GM23248 (cell line): ENCODE results near the gene WDR49. TPM values are rescaled to one million over a fixed set of nuclear protein-coding genes. Genes with fewer than 3 reads are reported as not detected.

Experiments
- DNase-seq: peaks from one replicate; pipeline ENCODE4 v3.0.0-alpha.2; 2015
- H2AFZ ChIP-seq: fragments of 200-600 bp; sonication (generic); 2 replicates; pipeline ENCODE4 v1.6.1; 2016; ENCODE audit warnings: antibody characterized with exemption
- H3F3A ChIP-seq: fragments of 200-600 bp; sonication (generic); 2 replicates; pipeline ENCODE4 v1.6.1; 2016; ENCODE audit warnings: mild to moderate bottlenecking, antibody characterized with exemption, mixed run types; ENCODE audit not compliant: insufficient read depth
- H3K27ac ChIP-seq: fragments of 200-600 bp; sonication (generic); 2 replicates; pipeline ENCODE4 v1.5.1; 2016; ENCODE audit warnings: mild to moderate bottlenecking
- H3K27me3 ChIP-seq: fragments of 200-600 bp; sonication (generic); replicated peaks from 2 replicates; pipeline ENCODE4 v1.6.1; 2016; ENCODE audit warnings: mild to moderate bottlenecking; ENCODE audit not compliant: insufficient read depth
- H3K36me3 ChIP-seq: fragments of 200-600 bp; sonication (generic); 2 replicates; pipeline ENCODE4 v1.6.1; 2016; ENCODE audit warnings: low read depth, mild to moderate bottlenecking
- H3K4me1 ChIP-seq: fragments of 200-600 bp; sonication (generic); 2 replicates; pipeline ENCODE4 v1.6.1; 2016; ENCODE audit warnings: mild to moderate bottlenecking; ENCODE audit not compliant: insufficient read depth
- H3K4me2 ChIP-seq: fragments of 200-600 bp; sonication (generic); one replicate; pipeline ENCODE4 v1.6.1; 2016; ENCODE audit warnings: mild to moderate bottlenecking; ENCODE audit not compliant: unreplicated experiment
- H3K4me3 ChIP-seq: fragments of 200-600 bp; sonication (generic); 2 replicates; pipeline ENCODE4 v1.5.1; 2016; ENCODE audit warnings: mild to moderate bottlenecking
- H3K79me2 ChIP-seq: fragments of 200-600 bp; sonication (generic); 2 replicates; pipeline ENCODE4 v1.6.1; 2016; ENCODE audit warnings: mild to moderate bottlenecking; ENCODE audit not compliant: insufficient read depth
- H3K9ac ChIP-seq: fragments of 200-600 bp; sonication (generic); 2 replicates; pipeline ENCODE4 v1.6.1; 2016; ENCODE audit warnings: mild to moderate bottlenecking
- H3K9me2 ChIP-seq: fragments of 200-600 bp; sonication (generic); 2 replicates; pipeline ENCODE4 v1.6.1; 2016; ENCODE audit warnings: mixed run types, mild to moderate bottlenecking, moderate library complexity; ENCODE audit not compliant: insufficient read depth
- H3K9me3 ChIP-seq: fragments of 200-600 bp; sonication (generic); one replicate; pipeline ENCODE4 v1.6.1; 2017; ENCODE audit warnings: low read depth
- H4K20me1 ChIP-seq: fragments of 200-600 bp; sonication (generic); 2 replicates; pipeline ENCODE4 v1.6.0; 2016; ENCODE audit not compliant: insufficient read depth
- EZH2 ChIP-seq: fragments of 200-600 bp; sonication (generic); IDR thresholded peaks from 2 replicates; pipeline ENCODE4 v1.6.1; 2018; ENCODE audit warnings: antibody characterized with exemption, mild to moderate bottlenecking; ENCODE audit not compliant: insufficient read depth, poor library complexity, severe bottlenecking
- EZH2phosphoT487 ChIP-seq: fragments of 200-600 bp; sonication (generic); IDR thresholded peaks from 2 replicates; pipeline ENCODE4 v1.6.1; 2018; ENCODE audit warnings: antibody characterized with exemption, moderate library complexity, mild to moderate bottlenecking, low read depth; ENCODE audit not compliant: insufficient read depth
- WGBS, 2 experiments: methylation state at CpG; one replicate each; pipeline ENCODE4 v1.1.6; 2015 to 2017; ENCODE audit warnings: low lambda C conversion rate in 2 of 2, low coverage in 1 of 2; ENCODE audit errors: missing lambda C conversion rate in 2 of 2; 5-methylcytosine and 5-hydroxymethylcytosine counted together
- in situ Hi-C: fragments of 300-500 bp; cut with MboI; formaldehyde crosslinking; loops from 2 replicates; pipeline ENCODE4 v1.15.0; 2020
- polyA plus RNA-seq: library from polyadenylated mRNA; unstranded; fragments of >200 nt; fragmentation: Nextera tagmentation; extraction: Ambion mirVana; gene quantifications from 2 replicates; pipeline ENCODE4 v1.2.1, GENCODE V29; 2016
- total RNA-seq: library from RNA; depleted of rRNA; stranded (reverse); fragments of >200 nt; shearing (Covaris generic); gene quantifications from 2 replicates; pipeline ENCODE4 v1.2.3, GENCODE V29; 2014

The WDR49 gene
- total and polyA plus RNA-seq, 2 experiments from 2014 or later = not detected

GRCh38 chr3:167480748-167481147 is 173.0 kb downstream of the WDR49 start:
- H4K20me1 ChIP-seq = no peaks in the 10 kb centered on the region
- DNase-seq = no peak
- no peak overlapping the region for H2AFZ ChIP-seq
- no peaks in the 10 kb centered on the region for H3K36me3 ChIP-seq
- no peaks in the 10 kb centered on the region for H3K9me3 ChIP-seq
- H3K4me3 ChIP-seq = no peak overlapping the region
- TF ChIP-seq EZH2 (no peak), EZH2phosphoT487 (no peak)
- no peak overlapping the region for H3K4me2 ChIP-seq
- 46 to 48% methylated on average over 2 of the region's 2 CpGs for WGBS, 2 experiments
- in situ Hi-C loops = no loop called here
- H3K27ac ChIP-seq = no peak overlapping the region
- H3K4me1 ChIP-seq = no peaks in the 10 kb centered on the region
- H3K9ac ChIP-seq = no peak overlapping the region
- H3F3A ChIP-seq = no peaks in the 10 kb centered on the region
- H3K79me2 ChIP-seq = no peaks in the 10 kb centered on the region
- H3K9me2 ChIP-seq = no peaks in the 10 kb centered on the region
- no peaks in the 10 kb centered on the region for H3K27me3 ChIP-seq

DNA sequence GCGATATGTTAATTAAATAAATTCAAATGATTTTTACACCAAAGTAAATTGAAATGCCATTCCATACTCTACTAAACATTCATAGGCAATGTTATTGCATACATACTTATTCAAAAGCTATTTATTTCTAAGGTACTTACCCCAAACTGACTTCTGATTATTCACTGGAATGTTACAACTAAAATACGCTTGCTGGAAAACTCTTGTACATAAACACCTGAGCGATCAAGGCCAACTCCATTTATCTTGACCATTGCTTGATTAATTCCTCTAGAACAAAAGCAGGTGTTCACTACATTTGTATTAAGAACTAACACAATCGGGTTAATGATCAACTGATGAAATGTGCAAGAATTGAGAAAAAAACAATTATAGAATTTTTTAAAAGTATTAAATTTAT is 179.9 kb downstream of the WDR49 start, which contains the start of gene SERPINI2:
Gene SERPINI2 (minus strand): TSS at position 180 of the 400 bp plus-strand sequence. CDS start 2,208 bp downstream, outside the sequence.
- 37 to 43% methylated on average over 4 of the region's 4 CpGs for WGBS, 2 experiments
- Histone ChIP-seq H3K4me2 (no peak within 1 kb of the TSS), H2AFZ (no peak within 1 kb of the TSS), H3F3A (no peaks in the 10 kb centered on the region), H4K20me1 (no peaks in the 10 kb centered on the region), H3K27me3 (no peaks in the 10 kb centered on the region), H3K9me2 (no peaks in the 10 kb centered on the region), H3K27ac (no peak within 1 kb of the TSS), H3K4me3 (no peak within 1 kb of the TSS), H3K79me2 (no peaks in the 10 kb centered on the region), H3K4me1 (no peaks in the 10 kb centered on the region), H3K36me3 (no peaks in the 10 kb centered on the region), H3K9ac (no peak within 1 kb of the TSS), H3K9me3 (no peaks in the 10 kb centered on the region)
- DNase-seq = no peak
- in situ Hi-C loops = no loop called here
- no peak for TF ChIP-seq EZH2phosphoT487
- TF ChIP-seq EZH2 = no peak

GRCh38 chr3:167469381-167469780 is 184.4 kb downstream of the WDR49 start:
- Histone ChIP-seq H3K27me3 (no peaks in the 10 kb centered on the region), H3K9me3 (no peaks in the 10 kb centered on the region), H2AFZ (no peak overlapping the region), H3K36me3 (no peaks in the 10 kb centered on the region), H3K4me2 (no peak overlapping the region), H4K20me1 (no peaks in the 10 kb centered on the region), H3F3A (no peaks in the 10 kb centered on the region), H3K9me2 (no peaks in the 10 kb centered on the region), H3K4me1 (no peaks in the 10 kb centered on the region), H3K27ac (no peak overlapping the region), H3K9ac (no peak overlapping the region), H3K79me2 (no peaks in the 10 kb centered on the region), H3K4me3 (no peak overlapping the region)
- TF ChIP-seq EZH2 (no peak), EZH2phosphoT487 (no peak)
- in situ Hi-C loops = no loop called here
- 1 to 2% methylated on average over 3 of the region's 3 CpGs for WGBS, 2 experiments
- DNase-seq = no peak

DNA sequence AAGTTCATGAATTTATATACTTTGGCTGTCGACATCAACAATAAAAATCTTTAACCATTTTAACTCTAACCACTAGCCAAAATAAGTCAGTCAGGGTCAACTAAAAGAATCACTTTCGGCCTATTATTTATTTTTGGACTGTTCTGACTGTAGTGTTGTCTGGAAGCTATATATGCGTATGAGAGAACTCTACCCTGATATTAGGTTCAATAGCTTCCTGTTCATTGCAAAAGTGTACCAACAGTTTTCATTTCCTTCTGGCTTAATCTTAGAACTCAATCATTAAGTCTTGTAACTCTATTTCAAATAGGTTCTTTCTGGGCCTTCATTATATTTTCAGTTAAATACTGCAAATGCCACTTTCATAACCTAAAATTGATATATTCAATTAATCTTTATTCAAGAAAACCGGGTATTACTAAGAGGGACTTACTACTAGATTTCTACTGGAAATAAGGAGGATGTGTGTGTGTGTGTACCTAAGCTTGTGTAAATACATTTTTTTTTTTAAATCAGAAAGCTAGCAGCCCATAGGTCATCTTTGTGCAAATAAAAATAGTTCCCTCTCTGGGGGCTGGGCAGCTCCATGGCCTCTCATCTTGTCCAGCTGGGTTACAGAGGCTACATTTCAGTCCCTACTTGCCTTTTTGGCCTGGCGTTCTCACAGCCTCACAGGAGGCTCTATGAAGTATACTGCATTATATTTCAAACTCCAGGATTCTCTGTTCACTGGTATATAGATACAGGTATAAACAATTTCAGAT is 185.7 kb downstream of the WDR49 start:
- no peak for DNase-seq
- no peaks in the 10 kb centered on the region for H4K20me1 ChIP-seq
- H2AFZ ChIP-seq = no peak overlapping the region
- no peaks in the 10 kb centered on the region for H3K4me1 ChIP-seq
- TF ChIP-seq EZH2phosphoT487 (no peak), EZH2 (no peak)
- no peaks in the 10 kb centered on the region for H3F3A ChIP-seq
- no peak overlapping the region for H3K9ac ChIP-seq
- H3K4me2 ChIP-seq = no peak overlapping the region
- in situ Hi-C loops = no loop called here
- WGBS, 2 experiments = 33 to 35% methylated on average over 5 of the region's 5 CpGs
- no peak overlapping the region for H3K27ac ChIP-seq
- H3K4me3 ChIP-seq = no peak overlapping the region
- H3K79me2 ChIP-seq = no peaks in the 10 kb centered on the region
- H3K9me3 ChIP-seq = no peaks in the 10 kb centered on the region
- H3K9me2 ChIP-seq = no peaks in the 10 kb centered on the region
- no peaks in the 10 kb centered on the region for H3K27me3 ChIP-seq
- no peaks in the 10 kb centered on the region for H3K36me3 ChIP-seq

DNA sequence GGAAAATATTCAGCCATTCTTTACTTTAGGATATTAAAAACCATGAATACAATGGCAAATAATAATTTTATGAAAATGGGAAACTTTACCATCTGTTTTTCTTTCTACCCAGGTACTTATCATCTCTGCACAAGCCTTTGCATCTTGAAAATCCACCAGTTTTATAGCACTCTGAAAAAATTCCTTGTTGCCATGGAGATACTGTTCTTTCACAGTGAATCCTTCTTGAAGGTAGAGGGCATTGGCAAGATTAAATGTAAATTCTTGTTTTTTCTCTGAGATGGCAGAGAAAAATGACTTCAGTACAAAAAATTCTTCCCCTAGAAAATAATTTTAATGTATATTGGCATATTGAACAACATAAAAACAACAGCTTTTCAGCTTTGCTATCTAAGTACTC is 186.8 kb downstream of the WDR49 start:
- Histone ChIP-seq H3K4me2 (no peak overlapping the region), H2AFZ (no peak overlapping the region), H3K79me2 (no peaks in the 10 kb centered on the region), H3K27ac (no peak overlapping the region), H3K9ac (no peak overlapping the region), H3K36me3 (no peaks in the 10 kb centered on the region), H3K27me3 (no peaks in the 10 kb centered on the region), H3K4me3 (no peak overlapping the region), H3K9me2 (no peaks in the 10 kb centered on the region), H3F3A (no peaks in the 10 kb centered on the region), H3K4me1 (no peaks in the 10 kb centered on the region), H4K20me1 (no peaks in the 10 kb centered on the region), H3K9me3 (no peaks in the 10 kb centered on the region)
- no peak for DNase-seq
- no peak for TF ChIP-seq EZH2phosphoT487
- TF ChIP-seq EZH2 = no peak
- in situ Hi-C loops = no loop called here
